Thyroid gland (tissue), 4 donors: Measurements from ENCODE around the gene TRAM2. TPM values are rescaled to one million over a fixed set of nuclear protein-coding genes. Genes with fewer than 3 reads are reported as not detected.

Experiments
- DNase-seq, 2 donors: peaks; one replicate each; pipeline ENCODE4 v3.0.0-alpha.2; 2019
- H3K27ac ChIP-seq, 3 donors: fragments of 200-600 bp; sonication (generic); 1 replicate in 2 of 3; 2 replicates in 1 of 3; pipeline ENCODE4 v1.5.1; 2016 to 2019; ENCODE audit warnings: mild to moderate bottlenecking in 1 of 3, moderate library complexity in 1 of 3
- H3K27me3 ChIP-seq: fragments of 200-600 bp; sonication (generic); one replicate; pipeline ENCODE4 v1.5.1; 2019
- H3K36me3 ChIP-seq, 2 donors: fragments of 200-600 bp; sonication (generic); one replicate each; pipeline ENCODE4 v1.5.1; 2016 to 2019
- H3K4me1 ChIP-seq, 2 donors: fragments of 200-600 bp; sonication (generic); one replicate each; pipeline ENCODE4 v1.5.1; 2017 to 2019
- H3K4me3 ChIP-seq, 3 donors: fragments of 200-600 bp; sonication (generic); replicated peaks in 1 of 3; 1 replicate in 2 of 3; 2 replicates in 1 of 3; pipeline ENCODE4 v1.5.1; 2016; ENCODE audit warnings: mild to moderate bottlenecking in 1 of 3
- H3K9me3 ChIP-seq: fragments of 200-600 bp; sonication (generic); one replicate; pipeline ENCODE4 v1.5.1; 2017
- POLR2A ChIP-seq, 2 donors: fragments of 450-650 bp; IDR thresholded peaks; one replicate each; pipeline ENCODE4 v1.6.1; 2017; ENCODE audit warnings: antibody characterized with exemption in 2 of 2, mild to moderate bottlenecking in 2 of 2, moderate library complexity in 1 of 2
- WGBS, 2 donors: methylation state at CpG; one replicate each; pipeline ENCODE4 v1.1.5; 2017; 5-methylcytosine and 5-hydroxymethylcytosine counted together
- intact Hi-C: fragments of 100-400 bp; cut with DNase I; formaldehyde crosslinking; loops from one replicate; pipeline ENCODE4 v1.15.1; 2023
- total RNA-seq, 4 donors: library from RNA; depleted of rRNA; stranded (reverse); fragments of >200 nt; gene quantifications; one replicate each; pipeline ENCODE4 v1.2.3, GENCODE V29; 2016
- TF ChIP-seq, protein P1 (sequence below), 6 experiments: fragments of 200-600 bp in 3 of 6; fragments of 450-650 bp in 3 of 6; sonication (generic) in 3 of 6; IDR thresholded peaks; one replicate each; pipeline ENCODE4 v1.5.1; 2016 to 2019; ENCODE audit warnings: antibody characterized with exemption in 6 of 6, mild to moderate bottlenecking in 2 of 6, inconsistent platforms in 1 of 6, moderate library complexity in 1 of 6

TRAM2 gene
- total RNA-seq, 4 donors from 2014 or later: 16.5 to 21.8 (median 19.7) TPM

DNA sequence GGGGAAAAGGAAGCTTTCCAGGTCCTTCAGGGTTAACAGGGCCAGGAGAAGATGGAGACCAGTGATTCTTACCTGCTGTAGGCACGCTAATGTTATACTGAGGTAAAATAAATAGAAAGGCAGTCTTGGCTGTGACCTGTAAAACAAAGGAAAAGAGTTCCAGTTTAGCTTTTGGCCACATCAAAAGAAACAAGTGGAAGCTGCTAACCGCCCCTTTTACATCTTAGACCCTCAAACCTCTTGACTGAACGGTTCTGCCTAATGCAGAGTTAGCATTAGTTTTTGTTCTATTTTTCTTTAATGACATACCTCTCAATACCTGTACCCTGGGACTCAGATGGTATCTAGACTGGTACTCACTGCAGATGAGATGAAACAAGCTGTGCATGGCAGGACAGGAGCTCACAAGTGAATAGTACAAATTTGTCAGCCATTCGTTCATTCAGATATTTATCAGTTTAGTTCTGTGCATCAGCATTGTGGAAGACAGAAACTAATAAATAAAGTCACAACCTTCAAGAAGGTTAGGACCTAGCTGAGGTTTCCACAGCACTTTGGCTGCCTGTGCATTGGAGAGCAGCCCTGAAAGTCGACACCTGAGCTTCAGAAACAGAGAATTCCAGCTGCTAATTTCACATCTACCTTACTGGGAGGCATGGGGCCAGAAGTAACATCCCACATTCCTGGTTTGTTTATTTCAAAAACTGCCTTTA lies 41.0 kb downstream of the TRAM2 start:
- WGBS, 2 donors: 87 to 89% methylated on average over 5 of the region's 5 CpGs
- no peaks in the 10 kb centered on the region for H3K27me3 ChIP-seq
- DNase-seq: no peak
- H3K27ac ChIP-seq: no peak overlapping the region
- H3K4me1 ChIP-seq: peaks cover 7 to 29% of the 10 kb centered on the region in 2 donors
- H3K9me3 ChIP-seq: no peaks in the 10 kb centered on the region
- TF ChIP-seq POLR2A (IDR thresholded peaks at IDR 0.05): no peak
- TF ChIP-seq, protein P1, sequence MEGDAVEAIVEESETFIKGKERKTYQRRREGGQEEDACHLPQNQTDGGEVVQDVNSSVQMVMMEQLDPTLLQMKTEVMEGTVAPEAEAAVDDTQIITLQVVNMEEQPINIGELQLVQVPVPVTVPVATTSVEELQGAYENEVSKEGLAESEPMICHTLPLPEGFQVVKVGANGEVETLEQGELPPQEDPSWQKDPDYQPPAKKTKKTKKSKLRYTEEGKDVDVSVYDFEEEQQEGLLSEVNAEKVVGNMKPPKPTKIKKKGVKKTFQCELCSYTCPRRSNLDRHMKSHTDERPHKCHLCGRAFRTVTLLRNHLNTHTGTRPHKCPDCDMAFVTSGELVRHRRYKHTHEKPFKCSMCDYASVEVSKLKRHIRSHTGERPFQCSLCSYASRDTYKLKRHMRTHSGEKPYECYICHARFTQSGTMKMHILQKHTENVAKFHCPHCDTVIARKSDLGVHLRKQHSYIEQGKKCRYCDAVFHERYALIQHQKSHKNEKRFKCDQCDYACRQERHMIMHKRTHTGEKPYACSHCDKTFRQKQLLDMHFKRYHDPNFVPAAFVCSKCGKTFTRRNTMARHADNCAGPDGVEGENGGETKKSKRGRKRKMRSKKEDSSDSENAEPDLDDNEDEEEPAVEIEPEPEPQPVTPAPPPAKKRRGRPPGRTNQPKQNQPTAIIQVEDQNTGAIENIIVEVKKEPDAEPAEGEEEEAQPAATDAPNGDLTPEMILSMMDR (IDR thresholded peaks at IDR 0.05): no peak
- peaks cover 0 to 4% of the 10 kb centered on the region in 2 donors for H3K36me3 ChIP-seq
- H3K4me3 ChIP-seq: no peak overlapping the region
- intact Hi-C loops: no loop called here

DNA sequence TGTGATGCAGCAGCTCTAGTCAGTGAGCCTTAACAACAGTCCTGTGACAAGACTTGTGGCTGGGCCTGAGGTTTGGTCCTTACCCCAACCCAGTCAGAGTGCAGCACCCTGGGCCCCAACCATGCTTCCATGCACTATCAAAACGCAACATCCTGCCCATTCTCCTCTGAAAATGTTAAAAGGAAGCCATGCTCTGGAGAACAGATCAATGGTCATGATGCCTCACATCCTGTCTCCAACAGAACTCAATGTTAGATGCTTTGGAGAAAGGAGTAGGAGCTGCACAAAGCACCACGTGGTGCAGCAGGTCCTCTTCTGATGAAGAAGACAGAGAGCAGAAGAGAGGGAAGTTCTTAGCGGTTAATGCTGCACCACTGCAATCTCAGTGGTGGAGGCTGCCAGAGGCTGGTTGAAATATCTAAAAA lies 41.9 kb downstream of the TRAM2 start:
- TF ChIP-seq, protein P1 (IDR thresholded peaks at IDR 0.05): no peak
- no peak for TF ChIP-seq POLR2A (IDR thresholded peaks at IDR 0.05)
- WGBS, 2 donors: 86 to 90% methylated on average over 3 of the region's 3 CpGs
- H3K4me1 ChIP-seq: peaks cover 7 to 33% of the 10 kb centered on the region in 2 donors

DNA sequence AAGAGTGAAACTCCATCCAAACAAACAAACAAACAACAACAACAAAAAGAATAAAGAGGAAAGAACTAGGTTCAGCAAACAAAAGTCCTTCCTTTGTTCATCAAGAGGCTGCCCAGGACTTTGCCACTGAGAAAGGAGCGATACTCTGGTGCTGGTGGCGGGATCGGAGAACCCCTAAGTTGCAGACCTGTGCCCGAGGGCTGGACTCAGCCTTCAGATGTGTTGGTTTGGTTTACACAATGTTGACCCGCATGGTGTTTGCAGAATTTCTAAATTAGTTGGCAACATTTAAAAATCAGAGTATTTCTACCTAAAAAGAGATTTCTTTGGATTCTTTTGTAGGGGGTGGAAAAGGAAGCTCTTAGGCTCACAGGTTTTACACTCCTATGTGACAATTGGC lies 42.5 kb downstream of the TRAM2 start:
- no peak for TF ChIP-seq POLR2A (IDR thresholded peaks at IDR 0.05)
- TF ChIP-seq, protein P1 (IDR thresholded peaks at IDR 0.05): no peak
- 97 to 100% methylated on average over 5 of the region's 5 CpGs for WGBS, 2 donors
- H3K36me3 ChIP-seq: peaks cover 0 to 4% of the 10 kb centered on the region in 2 donors
- H3K27me3 ChIP-seq: no peaks in the 10 kb centered on the region
- H3K4me1 ChIP-seq: peaks cover 7 to 33% of the 10 kb centered on the region in 2 donors
- intact Hi-C loops: no loop called here
- no peak for DNase-seq
- no peak overlapping the region for H3K4me3 ChIP-seq
- H3K9me3 ChIP-seq: no peaks in the 10 kb centered on the region
- H3K27ac ChIP-seq: no peak overlapping the region

More for the DNA sequence above, 41.9 kb downstream of the TRAM2 start:
- Histone ChIP-seq H3K9me3 (no peaks in the 10 kb centered on the region), H3K27ac (no peak overlapping the region), H3K27me3 (no peaks in the 10 kb centered on the region), H3K4me3 (no peak overlapping the region), H3K36me3 (peaks cover 0 to 4% of the 10 kb centered on the region in 2 donors)
- intact Hi-C loops: no loop called here
- no peak for DNase-seq

DNA sequence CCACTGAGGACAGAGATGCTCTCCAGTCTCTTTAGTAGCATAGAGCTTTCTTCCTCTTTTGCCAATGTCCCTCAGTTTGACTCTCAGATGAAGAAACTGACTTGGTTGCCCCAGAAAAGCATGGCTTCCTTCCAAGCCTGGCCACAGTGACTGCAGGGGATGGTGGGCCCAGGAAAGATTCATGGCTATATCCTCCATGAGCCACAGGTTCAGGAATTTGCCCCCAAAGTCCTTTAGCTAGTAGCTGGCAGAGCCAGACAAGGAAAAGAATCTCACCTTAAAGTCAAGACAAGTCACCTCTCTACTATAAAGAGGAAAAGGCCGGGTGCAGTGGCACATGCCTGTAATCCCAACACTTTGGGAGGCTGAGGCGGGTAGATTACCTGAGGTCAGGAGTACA lies 43.4 kb downstream of the TRAM2 start:
- Histone ChIP-seq H3K9me3 (no peaks in the 10 kb centered on the region), H3K4me1 (peaks cover 7 to 33% of the 10 kb centered on the region in 2 donors), H3K27ac (no peak overlapping the region), H3K36me3 (peaks cover 0 to 4% of the 10 kb centered on the region in 2 donors), H3K27me3 (no peaks in the 10 kb centered on the region), H3K4me3 (no peak overlapping the region)
- TF ChIP-seq, protein P1 (IDR thresholded peaks at IDR 0.05): no peak
- no peak for TF ChIP-seq POLR2A (IDR thresholded peaks at IDR 0.05)
- no peak for DNase-seq
- intact Hi-C loops: no loop called here
- 91 to 97% methylated on average over 2 of the region's 2 CpGs for WGBS, 2 donors

DNA sequence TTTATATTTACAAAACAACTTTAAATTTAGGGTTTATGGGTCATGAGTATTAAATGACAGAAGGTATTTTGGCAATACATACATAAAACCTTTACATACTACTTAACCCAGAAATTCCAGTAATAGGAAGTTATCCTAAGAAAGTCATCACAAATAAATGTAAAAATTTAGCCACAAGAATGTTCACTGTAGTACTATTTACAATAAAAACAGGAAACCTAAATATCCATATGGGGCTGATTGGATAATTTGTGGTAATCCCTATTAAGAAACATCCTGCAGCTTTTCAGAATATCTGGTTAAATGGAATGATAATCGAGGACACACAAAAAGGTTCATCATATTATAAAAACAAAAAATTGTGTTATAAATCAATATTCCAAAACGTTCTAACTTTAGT lies 44.4 kb downstream of the TRAM2 start:
- peaks cover 0 to 4% of the 10 kb centered on the region in 2 donors for H3K36me3 ChIP-seq
- H3K9me3 ChIP-seq: no peaks in the 10 kb centered on the region
- H3K27me3 ChIP-seq: no peaks in the 10 kb centered on the region
- WGBS, 2 donors: 93 to 95% methylated on average over 2 of the region's 2 CpGs
- H3K4me3 ChIP-seq: no peak overlapping the region
- TF ChIP-seq POLR2A (IDR thresholded peaks at IDR 0.05): no peak
- TF ChIP-seq, protein P1 (IDR thresholded peaks at IDR 0.05): no peak
- intact Hi-C loops: no loop called here
- DNase-seq: no peak
- peaks cover 7 to 23% of the 10 kb centered on the region in 2 donors for H3K4me1 ChIP-seq
- H3K27ac ChIP-seq: no peak overlapping the region
